ENCODE measurements around the gene CNST. TPM values are rescaled to one million over a fixed set of nuclear protein-coding genes. Genes with fewer than 3 reads are reported as not detected.

CNST gene
- total and polyA plus RNA-seq, 9 of the 15 experiments (the other 6 are each of a cell fraction or from before 2014, with no cell fraction given), result 17.0 to 55.3 (median 30.8) TPM

DNA sequence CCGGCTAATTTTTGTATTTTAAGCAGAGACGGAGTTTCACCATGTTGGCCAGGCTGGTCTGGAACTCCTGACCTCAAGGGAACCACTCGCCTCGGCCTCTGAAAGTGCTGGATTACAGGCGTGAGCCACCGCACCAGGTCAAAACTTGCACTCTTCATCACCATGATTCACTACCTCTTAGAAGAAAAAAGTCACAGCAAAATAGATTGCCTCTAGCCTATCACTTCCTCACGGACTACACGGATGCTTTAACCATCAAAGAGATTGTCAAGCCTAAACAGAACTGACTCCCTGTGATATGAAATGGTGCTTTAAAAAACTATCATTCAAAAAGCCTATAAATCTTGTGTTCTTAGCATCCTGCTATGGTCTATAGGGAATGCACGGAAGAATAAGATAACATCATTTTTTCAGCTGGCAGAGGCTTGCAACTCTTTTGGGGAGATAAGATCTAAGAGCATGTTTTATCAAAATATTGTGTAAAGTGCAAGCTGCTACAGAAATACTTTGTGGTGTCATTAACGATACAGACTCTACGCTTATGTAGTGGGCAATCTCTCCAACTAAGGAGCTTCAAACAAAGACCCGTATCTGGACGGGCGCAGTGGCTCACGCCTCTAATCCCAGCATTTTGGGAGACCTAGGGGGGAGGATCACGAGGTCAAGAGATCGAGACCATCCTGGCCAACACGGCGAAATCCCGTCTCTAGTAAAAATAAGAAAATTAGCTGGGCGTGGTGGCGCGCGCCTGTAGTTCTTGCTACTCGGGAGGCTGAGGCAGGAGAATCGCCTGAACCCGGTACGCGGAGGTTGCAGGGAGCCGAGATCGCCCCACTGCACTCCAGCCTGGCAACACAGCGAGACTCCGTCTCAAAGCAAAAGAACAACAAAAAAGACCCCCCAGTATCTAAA is 1.2 kb upstream of the CNST start (continued):
- TF ChIP-seq, protein P1, sequence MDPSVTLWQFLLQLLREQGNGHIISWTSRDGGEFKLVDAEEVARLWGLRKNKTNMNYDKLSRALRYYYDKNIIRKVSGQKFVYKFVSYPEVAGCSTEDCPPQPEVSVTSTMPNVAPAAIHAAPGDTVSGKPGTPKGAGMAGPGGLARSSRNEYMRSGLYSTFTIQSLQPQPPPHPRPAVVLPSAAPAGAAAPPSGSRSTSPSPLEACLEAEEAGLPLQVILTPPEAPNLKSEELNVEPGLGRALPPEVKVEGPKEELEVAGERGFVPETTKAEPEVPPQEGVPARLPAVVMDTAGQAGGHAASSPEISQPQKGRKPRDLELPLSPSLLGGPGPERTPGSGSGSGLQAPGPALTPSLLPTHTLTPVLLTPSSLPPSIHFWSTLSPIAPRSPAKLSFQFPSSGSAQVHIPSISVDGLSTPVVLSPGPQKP (CRISPR knock-in tag; IDR thresholded peaks at IDR 0.05), result no peak
- TF ChIP-seq ZNF717 (CRISPR knock-in tag; IDR thresholded peaks at IDR 0.05), result no peak
- TF ChIP-seq, protein P2, sequence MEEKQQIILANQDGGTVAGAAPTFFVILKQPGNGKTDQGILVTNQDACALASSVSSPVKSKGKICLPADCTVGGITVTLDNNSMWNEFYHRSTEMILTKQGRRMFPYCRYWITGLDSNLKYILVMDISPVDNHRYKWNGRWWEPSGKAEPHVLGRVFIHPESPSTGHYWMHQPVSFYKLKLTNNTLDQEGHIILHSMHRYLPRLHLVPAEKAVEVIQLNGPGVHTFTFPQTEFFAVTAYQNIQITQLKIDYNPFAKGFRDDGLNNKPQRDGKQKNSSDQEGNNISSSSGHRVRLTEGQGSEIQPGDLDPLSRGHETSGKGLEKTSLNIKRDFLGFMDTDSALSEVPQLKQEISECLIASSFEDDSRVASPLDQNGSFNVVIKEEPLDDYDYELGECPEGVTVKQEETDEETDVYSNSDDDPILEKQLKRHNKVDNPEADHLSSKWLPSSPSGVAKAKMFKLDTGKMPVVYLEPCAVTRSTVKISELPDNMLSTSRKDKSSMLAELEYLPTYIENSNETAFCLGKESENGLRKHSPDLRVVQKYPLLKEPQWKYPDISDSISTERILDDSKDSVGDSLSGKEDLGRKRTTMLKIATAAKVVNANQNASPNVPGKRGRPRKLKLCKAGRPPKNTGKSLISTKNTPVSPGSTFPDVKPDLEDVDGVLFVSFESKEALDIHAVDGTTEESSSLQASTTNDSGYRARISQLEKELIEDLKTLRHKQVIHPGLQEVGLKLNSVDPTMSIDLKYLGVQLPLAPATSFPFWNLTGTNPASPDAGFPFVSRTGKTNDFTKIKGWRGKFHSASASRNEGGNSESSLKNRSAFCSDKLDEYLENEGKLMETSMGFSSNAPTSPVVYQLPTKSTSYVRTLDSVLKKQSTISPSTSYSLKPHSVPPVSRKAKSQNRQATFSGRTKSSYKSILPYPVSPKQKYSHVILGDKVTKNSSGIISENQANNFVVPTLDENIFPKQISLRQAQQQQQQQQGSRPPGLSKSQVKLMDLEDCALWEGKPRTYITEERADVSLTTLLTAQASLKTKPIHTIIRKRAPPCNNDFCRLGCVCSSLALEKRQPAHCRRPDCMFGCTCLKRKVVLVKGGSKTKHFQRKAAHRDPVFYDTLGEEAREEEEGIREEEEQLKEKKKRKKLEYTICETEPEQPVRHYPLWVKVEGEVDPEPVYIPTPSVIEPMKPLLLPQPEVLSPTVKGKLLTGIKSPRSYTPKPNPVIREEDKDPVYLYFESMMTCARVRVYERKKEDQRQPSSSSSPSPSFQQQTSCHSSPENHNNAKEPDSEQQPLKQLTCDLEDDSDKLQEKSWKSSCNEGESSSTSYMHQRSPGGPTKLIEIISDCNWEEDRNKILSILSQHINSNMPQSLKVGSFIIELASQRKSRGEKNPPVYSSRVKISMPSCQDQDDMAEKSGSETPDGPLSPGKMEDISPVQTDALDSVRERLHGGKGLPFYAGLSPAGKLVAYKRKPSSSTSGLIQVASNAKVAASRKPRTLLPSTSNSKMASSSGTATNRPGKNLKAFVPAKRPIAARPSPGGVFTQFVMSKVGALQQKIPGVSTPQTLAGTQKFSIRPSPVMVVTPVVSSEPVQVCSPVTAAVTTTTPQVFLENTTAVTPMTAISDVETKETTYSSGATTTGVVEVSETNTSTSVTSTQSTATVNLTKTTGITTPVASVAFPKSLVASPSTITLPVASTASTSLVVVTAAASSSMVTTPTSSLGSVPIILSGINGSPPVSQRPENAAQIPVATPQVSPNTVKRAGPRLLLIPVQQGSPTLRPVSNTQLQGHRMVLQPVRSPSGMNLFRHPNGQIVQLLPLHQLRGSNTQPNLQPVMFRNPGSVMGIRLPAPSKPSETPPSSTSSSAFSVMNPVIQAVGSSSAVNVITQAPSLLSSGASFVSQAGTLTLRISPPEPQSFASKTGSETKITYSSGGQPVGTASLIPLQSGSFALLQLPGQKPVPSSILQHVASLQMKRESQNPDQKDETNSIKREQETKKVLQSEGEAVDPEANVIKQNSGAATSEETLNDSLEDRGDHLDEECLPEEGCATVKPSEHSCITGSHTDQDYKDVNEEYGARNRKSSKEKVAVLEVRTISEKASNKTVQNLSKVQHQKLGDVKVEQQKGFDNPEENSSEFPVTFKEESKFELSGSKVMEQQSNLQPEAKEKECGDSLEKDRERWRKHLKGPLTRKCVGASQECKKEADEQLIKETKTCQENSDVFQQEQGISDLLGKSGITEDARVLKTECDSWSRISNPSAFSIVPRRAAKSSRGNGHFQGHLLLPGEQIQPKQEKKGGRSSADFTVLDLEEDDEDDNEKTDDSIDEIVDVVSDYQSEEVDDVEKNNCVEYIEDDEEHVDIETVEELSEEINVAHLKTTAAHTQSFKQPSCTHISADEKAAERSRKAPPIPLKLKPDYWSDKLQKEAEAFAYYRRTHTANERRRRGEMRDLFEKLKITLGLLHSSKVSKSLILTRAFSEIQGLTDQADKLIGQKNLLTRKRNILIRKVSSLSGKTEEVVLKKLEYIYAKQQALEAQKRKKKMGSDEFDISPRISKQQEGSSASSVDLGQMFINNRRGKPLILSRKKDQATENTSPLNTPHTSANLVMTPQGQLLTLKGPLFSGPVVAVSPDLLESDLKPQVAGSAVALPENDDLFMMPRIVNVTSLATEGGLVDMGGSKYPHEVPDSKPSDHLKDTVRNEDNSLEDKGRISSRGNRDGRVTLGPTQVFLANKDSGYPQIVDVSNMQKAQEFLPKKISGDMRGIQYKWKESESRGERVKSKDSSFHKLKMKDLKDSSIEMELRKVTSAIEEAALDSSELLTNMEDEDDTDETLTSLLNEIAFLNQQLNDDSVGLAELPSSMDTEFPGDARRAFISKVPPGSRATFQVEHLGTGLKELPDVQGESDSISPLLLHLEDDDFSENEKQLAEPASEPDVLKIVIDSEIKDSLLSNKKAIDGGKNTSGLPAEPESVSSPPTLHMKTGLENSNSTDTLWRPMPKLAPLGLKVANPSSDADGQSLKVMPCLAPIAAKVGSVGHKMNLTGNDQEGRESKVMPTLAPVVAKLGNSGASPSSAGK (IDR thresholded peaks at IDR 0.05), result no peak
- TF ChIP-seq ZNF551 (CRISPR knock-in tag; IDR thresholded peaks at IDR 0.05), result no peak
- TF ChIP-seq GATAD2A (IDR thresholded peaks at IDR 0.05), result no peak
- no peak for TF ChIP-seq MCM3 (IDR thresholded peaks at IDR 0.05)
- no peak; the same call in 1 of the 2 replicates for TF ChIP-seq ZNF707 (CRISPR knock-in tag; conservative IDR thresholded peaks at IDR 0.05)
- 0 out of 4 replicates have a peak, but pooled peaks of 1 of the 2 experiments have one; percentile 32 for TF ChIP-seq TEAD1 (CRISPR knock-in tag; IDR thresholded peaks at IDR 0.05)
- TF ChIP-seq EWSR1 (IDR thresholded peaks at IDR 0.05; ENCODE audit: borderline replicate concordance, low read depth, partially characterized antibody), result no peak
- TF ChIP-seq PHF8 (IDR thresholded peaks at IDR 0.05; ENCODE audit: borderline replicate concordance, low read length), result no peak
- no peak for TF ChIP-seq TEAD4 (IDR thresholded peaks at IDR 0.05; ENCODE audit: low read length)
- TF ChIP-seq TEAD4 (CRISPR knock-in tag; IDR thresholded peaks at IDR 0.05; ENCODE audit: borderline replicate concordance), result peak; percentile 73
- TF ChIP-seq CBFA2T3 (IDR thresholded peaks at IDR 0.05), result no peak
- no peak for TF ChIP-seq CTBP1 (IDR thresholded peaks at IDR 0.05; ENCODE audit: borderline replicate concordance)
- peak; percentile 40 for TF ChIP-seq LCOR (CRISPR knock-in tag; IDR thresholded peaks at IDR 0.05)
- TF ChIP-seq NFE2 (IDR thresholded peaks at IDR 0.05; ENCODE audit: low read depth), result no peak
- 0 out of 2 replicates have a peak, but pooled peaks have one; percentile 34 for TF ChIP-seq GTF2A2 (tag; IDR thresholded peaks at IDR 0.05)

Data from K562 (cell line).